HUES48 (cell line): ENCODE measurements around the gene CACNA1H.

ENCODE experiments used
- H3K27ac ChIP-seq: one replicate; pipeline ENCODE4 v1.7.0; 2013; ENCODE audit warnings: low read depth, low read length, inconsistent platforms
- H3K27me3 ChIP-seq: 2 replicates; pipeline ENCODE4 v1.6.1; 2013; ENCODE audit warnings: mild to moderate bottlenecking, low read length; ENCODE audit not compliant: control insufficient read depth, insufficient read depth
- H3K36me3 ChIP-seq: 2 replicates; pipeline ENCODE4 v1.6.1; 2013; ENCODE audit warnings: low read length; ENCODE audit not compliant: control insufficient read depth, insufficient read depth
- H3K4me1 ChIP-seq: 2 replicates; pipeline ENCODE4 v1.6.1; 2013; ENCODE audit warnings: mild to moderate bottlenecking, low read length; ENCODE audit not compliant: control insufficient read depth, insufficient read depth
- H3K4me3 ChIP-seq: 2 replicates; pipeline ENCODE4 v1.5.1; 2013; ENCODE audit warnings: mild to moderate bottlenecking, low read depth, low read length
- H3K9ac ChIP-seq: 2 replicates; pipeline ENCODE4 v1.6.1; 2013; ENCODE audit warnings: mild to moderate bottlenecking, low read depth, low read length, moderate library complexity
- H3K9me3 ChIP-seq: 2 replicates; pipeline ENCODE4 v1.6.1; 2013; ENCODE audit warnings: low read length; ENCODE audit not compliant: control insufficient read depth, insufficient read depth

The CACNA1H gene

DNA sequence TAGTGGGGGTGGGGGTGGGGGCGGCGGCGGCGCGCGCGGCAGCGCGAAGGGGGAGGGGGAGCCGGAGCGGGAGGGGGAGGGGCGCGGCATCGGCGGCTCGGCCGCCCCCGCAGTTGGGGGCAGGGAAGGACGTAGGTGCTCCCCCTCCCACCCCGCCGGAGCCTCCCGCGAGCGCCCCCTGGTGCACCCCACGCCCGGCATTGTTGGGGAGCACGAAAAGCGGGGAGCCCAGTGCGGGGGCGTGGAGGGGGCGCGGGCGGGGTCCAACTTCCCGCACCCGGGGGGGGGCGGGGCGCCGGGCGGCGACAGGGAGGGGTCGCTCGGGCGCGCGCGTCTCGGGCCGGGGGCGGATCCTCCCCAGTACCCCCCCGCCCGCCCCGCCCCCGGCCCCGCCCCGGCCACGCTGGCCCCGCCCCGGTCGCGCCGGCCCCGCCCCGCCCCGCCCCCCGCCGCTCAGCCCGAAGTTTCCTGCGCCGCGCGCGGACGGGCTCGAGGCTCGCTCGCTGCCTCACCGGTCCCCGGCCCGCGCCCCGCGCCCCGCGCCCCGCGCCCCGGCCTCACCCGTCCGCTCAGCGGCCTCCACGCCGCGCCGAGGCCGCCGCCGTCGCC, at the start of gene CACNA1H:
CACNA1H (plus strand) TSS at position 456 of the 609 bp plus-strand sequence. CDS start 632 bp downstream, outside the sequence.
- no peaks in the 10 kb centered on the region for H3K27me3 ChIP-seq
- H3K4me3 ChIP-seq: peak within 1 kb of the TSS; percentile 64
- no peak within 1 kb of the TSS for H3K27ac ChIP-seq

DNA sequence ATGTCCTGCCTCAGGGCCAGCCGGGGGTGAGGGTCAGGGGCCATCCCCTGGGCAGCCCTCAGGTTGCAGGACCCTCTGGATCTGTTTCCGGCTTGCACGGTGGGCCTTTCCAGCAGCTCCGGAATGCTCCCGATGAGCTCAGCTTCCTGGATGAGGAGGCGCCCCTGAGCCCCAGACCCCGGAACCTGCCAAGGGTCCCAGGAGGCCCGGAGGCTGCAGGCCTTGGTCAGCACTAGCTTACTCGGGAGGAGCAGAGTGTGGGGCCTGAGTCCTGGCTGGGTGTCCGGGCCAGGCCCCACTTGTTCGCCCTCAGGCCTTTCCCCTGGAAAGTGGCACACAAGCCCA, 49.3 kb upstream of the CACNA1H start:
- H3K9ac ChIP-seq: 0 out of 2 replicates have a peak overlapping the region, but pooled peaks have one; percentile 40
- no peaks in the 10 kb centered on the region; the same call in 1 of the 2 replicates for H3K27me3 ChIP-seq

More for the DNA sequence above, at the start of gene CACNA1H:
- H3K9me3 ChIP-seq: no peaks in the 10 kb centered on the region
- peaks cover 5% of the 10 kb centered on the region; the same call in 1 of the 2 replicates for H3K4me1 ChIP-seq
- no peak within 1 kb of the TSS; the same call in 1 of the 2 replicates for H3K9ac ChIP-seq
- H3K36me3 ChIP-seq: no peaks in the 10 kb centered on the region

DNA sequence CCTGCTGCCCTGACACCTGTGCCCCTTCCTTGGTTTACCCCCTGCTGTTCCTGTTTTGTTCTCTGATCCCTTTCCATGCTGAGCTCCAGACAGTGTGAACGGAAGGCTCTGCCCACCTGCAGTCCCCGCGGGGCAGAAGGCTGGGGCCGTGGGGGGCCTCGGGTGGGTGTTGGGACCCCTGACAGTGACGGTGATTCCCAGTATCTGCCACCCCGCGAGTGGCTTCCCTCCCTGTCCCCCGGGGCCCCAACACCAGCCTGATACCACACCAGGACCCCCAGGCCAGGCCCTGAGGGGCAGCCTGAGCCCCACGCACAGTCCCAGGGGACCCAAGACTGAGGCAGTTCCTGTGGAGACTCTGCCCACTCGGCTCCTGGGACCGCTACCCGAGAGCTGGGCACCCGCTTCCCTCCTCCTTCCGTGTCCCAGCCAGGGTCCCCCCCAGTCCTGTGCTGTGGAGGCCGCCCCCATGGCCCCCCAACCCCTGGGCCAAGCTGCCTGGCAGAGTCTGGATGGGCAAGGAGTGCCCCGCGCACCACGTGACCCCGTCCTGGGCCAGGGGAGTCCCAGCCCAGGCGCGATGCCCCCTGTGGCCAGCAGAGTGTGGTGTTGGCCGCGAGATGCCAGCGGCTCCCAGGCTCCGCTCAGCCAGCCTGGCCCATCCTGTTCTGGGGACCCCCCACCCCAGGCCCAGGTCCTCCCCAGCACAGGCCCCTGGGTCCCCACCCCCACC, 46.9 kb upstream of the CACNA1H start:
- Histone ChIP-seq H3K9ac (no peak overlapping the region), H3K27ac (no peak overlapping the region), H3K27me3 (peaks cover 7% of the 10 kb centered on the region), H3K4me3 (no peak overlapping the region), H3K9me3 (no peaks in the 10 kb centered on the region), H3K36me3 (no peaks in the 10 kb centered on the region), H3K4me1 (0 out of 2 replicates have a peak, but pooled peaks cover 3% of the 10 kb centered on the region)

More for the DNA sequence above, 49.3 kb upstream of the CACNA1H start:
- H3K4me3 ChIP-seq: peak overlapping the region; percentile 72
- H3K9me3 ChIP-seq: no peaks in the 10 kb centered on the region
- no peak overlapping the region for H3K27ac ChIP-seq
- H3K4me1 ChIP-seq: 0 out of 2 replicates have a peak, but pooled peaks cover 3% of the 10 kb centered on the region
- no peaks in the 10 kb centered on the region for H3K36me3 ChIP-seq

DNA sequence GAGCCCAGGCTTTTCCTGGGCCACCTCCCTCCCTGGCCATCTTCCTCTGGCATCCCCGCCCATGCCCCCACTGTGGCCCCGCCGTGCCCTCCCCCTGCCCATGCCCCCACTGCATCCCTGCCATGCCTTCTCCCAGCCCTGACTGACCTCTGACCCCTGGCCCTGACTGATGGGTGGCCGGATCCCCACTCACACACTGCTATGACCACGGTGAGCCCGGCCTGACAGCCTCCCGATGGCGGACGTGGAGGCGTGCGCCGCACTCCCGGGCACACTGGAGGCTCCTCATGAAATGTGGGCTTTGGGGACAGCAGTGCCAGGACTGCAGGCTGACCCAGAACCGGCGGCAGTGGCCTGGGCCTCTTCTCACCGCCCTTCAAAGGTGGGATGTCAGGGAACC, 46.2 kb upstream of the CACNA1H start:
- H3K27me3 ChIP-seq: peaks cover 7% of the 10 kb centered on the region
- H3K36me3 ChIP-seq: no peaks in the 10 kb centered on the region
- no peak overlapping the region for H3K27ac ChIP-seq
- H3K4me1 ChIP-seq: 0 out of 2 replicates have a peak, but pooled peaks cover 3% of the 10 kb centered on the region
- no peak overlapping the region for H3K9ac ChIP-seq
- H3K4me3 ChIP-seq: no peak overlapping the region
- H3K9me3 ChIP-seq: no peaks in the 10 kb centered on the region

DNA sequence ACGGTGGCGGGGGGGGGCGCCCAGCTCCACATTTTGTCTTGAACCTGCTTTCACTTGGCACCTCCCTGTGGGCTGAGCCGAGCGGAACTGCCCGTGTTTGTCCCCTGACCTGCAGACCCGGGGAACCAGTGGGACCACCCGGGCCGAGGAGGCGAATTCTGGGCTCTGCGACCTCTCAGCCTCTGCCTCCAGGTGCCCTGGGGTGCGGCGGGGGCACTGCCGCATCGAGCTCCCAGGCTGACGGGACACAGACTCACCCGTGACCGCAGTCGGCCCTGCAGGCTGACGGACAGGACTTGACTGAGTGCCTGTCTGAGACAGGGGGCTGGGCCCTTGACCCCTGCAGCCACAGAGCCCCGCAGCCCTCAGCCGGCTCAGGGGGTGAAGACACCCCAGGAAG, 45.8 kb upstream of the CACNA1H start:
- H3K4me3 ChIP-seq: no peak overlapping the region
- no peak overlapping the region for H3K9ac ChIP-seq
- peaks cover 7% of the 10 kb centered on the region for H3K27me3 ChIP-seq
- no peaks in the 10 kb centered on the region for H3K36me3 ChIP-seq
- no peaks in the 10 kb centered on the region for H3K9me3 ChIP-seq
- H3K4me1 ChIP-seq: 0 out of 2 replicates have a peak, but pooled peaks cover 3% of the 10 kb centered on the region
- no peak overlapping the region for H3K27ac ChIP-seq

DNA sequence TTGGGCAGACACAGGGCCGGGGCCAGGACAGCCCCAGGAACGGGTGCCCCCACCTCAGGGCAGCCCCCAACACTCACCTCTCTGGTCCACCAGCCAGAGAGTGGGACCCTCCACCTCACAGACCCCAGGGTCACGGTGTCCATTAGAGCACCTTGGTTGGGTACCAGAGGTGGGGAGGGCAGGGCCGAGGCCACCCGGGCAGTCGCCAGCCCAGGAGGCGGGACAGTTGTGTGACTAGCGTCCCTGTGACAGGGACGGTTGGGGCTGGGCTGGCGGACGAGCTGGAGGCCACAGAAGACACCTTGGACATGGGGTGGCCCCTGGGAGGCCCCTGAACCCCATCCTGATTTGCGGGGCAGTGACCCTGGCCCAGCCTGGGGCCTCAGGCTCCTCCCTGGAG, 45.2 kb upstream of the CACNA1H start:
- Histone ChIP-seq H3K9me3 (no peaks in the 10 kb centered on the region), H3K27me3 (peaks cover 7% of the 10 kb centered on the region), H3K27ac (no peak overlapping the region)

DNA sequence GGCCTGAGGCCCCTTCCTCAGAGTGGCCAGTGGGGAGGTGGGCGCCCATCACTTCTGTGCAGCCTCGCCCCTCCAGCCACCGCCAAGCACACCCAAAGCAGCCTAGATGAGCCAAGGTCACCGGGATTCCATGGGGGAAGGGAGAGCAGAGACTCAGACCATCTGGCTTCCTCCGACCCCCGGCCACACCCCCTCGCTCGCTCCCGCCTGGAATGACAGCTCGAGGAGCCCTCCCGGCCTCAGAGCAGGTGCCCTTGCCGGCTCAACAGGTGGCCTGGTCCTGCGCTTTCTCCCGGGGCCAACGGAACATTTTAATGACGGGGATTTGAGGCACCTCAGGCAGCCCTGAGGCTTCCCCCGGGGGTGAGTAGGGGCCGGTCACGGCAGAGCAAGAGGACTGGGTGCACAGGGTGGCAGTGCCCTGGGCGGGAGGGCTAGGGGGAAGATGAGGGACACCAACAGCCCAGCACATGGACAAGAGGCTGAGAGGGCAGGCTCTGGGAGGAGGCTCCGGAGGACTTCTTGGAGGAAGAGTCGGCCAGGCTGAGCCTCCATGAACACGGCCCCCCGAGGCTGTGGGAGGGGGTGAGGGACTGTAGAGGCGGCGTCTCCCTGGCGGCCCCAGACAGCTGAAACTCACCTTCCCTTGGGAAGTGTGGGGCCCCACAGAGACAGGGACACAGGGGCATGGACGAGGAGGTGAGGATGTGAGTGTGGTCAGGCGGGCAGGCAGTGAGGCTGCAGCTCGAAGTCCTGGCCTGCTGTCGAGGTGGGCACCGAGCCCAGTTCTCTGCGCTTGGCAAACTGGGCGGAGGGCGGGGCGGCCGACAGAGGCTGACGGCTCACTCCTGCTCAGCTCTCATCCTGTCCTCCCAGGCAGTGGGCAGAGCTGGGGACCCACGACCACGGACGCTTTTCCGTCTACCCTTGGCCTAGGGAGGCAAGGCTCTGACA, 44.3 kb upstream of the CACNA1H start:
- Histone ChIP-seq H3K9ac (no peak overlapping the region), H3K4me1 (0 out of 2 replicates have a peak, but pooled peaks cover 2% of the 10 kb centered on the region), H3K4me3 (no peak overlapping the region), H3K27ac (no peak overlapping the region), H3K27me3 (peaks cover 7% of the 10 kb centered on the region), H3K9me3 (no peaks in the 10 kb centered on the region), H3K36me3 (no peaks in the 10 kb centered on the region)

More for the DNA sequence above, 45.2 kb upstream of the CACNA1H start:
- H3K9ac ChIP-seq: no peak overlapping the region
- no peak overlapping the region for H3K4me3 ChIP-seq
- 0 out of 2 replicates have a peak, but pooled peaks cover 3% of the 10 kb centered on the region for H3K4me1 ChIP-seq
- no peaks in the 10 kb centered on the region for H3K36me3 ChIP-seq

DNA sequence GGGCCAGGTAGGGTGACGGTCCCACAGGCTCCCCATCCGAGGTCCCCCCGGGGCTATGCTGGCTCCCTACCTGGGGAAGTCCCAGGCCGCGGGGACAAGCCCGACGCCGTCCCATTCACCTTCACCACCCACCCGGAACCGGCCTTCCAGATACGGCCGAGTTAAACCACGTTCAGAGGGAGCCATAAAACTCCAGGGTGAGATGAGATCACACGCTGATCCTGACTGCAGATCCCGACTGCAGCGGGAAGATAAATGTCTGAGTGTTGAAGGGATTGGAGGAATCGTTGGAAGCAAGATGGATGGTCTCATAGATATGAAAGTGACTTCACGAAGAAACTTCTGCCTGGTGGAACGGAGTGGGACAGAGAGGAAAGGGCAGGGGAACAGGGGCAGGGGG, 43.3 kb upstream of the CACNA1H start:
- Histone ChIP-seq H3K9me3 (no peaks in the 10 kb centered on the region), H3K4me1 (no peaks in the 10 kb centered on the region), H3K36me3 (no peaks in the 10 kb centered on the region), H3K4me3 (no peak overlapping the region), H3K27me3 (peaks cover 7% of the 10 kb centered on the region), H3K27ac (no peak overlapping the region), H3K9ac (no peak overlapping the region)

DNA sequence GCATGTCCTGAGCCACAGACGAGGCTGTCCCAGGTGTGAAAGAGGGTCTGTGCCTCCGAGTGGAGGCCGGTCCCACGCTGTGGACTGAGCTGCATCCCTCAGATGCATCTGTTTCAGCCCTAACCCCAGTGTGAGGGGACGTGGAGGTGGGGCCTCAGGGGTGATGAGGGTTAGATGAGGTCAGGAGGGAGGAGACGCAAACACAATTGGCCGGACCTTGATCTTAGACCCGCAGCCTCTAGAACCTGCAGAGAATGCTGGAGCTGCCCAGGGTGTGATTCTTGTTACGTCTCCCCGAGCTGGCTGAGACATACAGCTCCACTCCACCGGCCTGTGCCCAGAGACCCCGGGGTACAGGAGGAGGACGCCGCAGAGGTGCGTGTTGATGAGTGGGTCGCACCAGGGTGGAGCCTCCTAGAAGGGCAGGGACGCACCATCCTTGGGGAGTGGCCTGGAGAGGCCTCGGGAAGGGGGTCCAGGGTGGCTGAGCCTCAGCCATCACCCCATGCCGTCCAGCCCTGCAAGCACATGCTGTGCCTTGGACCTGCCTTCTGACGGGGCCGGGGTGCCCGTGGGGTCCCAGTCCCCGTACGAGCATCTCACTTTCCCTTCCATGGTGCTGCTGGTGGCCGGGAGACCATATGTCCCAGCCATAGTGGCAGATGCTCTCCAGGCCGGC, 40.3 kb upstream of the CACNA1H start:
- Histone ChIP-seq H3K9me3 (no peaks in the 10 kb centered on the region), H3K4me3 (no peak overlapping the region), H3K9ac (no peak overlapping the region), H3K4me1 (no peaks in the 10 kb centered on the region), H3K36me3 (no peaks in the 10 kb centered on the region), H3K27me3 (peaks cover 7% of the 10 kb centered on the region), H3K27ac (no peak overlapping the region)

DNA sequence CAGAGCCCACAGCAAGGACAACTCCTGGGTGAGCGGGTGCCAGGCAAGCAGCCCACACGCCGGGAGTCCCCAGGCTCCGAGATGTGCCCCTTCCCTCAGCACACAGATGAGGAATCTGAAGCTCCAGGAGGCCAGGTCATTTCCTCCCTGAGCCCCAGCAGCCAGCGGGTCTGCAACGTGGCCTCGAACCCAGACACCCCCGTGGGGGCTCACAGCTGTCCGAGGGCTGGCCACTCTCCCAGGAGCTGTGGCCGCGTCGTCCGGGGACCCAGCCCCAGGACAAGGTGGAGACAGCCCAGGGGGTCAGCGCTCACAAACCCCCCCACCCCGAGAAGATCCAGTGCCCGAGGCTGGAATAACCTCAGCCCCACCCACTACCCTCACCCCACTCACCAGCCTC, 39.4 kb upstream of the CACNA1H start:
- Histone ChIP-seq H3K27me3 (peaks cover 7% of the 10 kb centered on the region), H3K36me3 (no peaks in the 10 kb centered on the region), H3K27ac (no peak overlapping the region), H3K9ac (no peak overlapping the region), H3K9me3 (no peaks in the 10 kb centered on the region), H3K4me3 (no peak overlapping the region), H3K4me1 (no peaks in the 10 kb centered on the region)
